IMR-90 (cell line): ENCODE data around the gene FERMT3. TPM values are rescaled to one million over a fixed set of nuclear protein-coding genes. Genes with fewer than 3 reads are reported as not detected.

Experiments
- ATAC-seq: fragments of 200-7000 bp; cut with Tn5 transposase; 2 replicates; pipeline ENCODE4 v1.9.1; 2020; ENCODE audit warnings: low read depth, mild to moderate bottlenecking, moderate library complexity
- BruUV-seq: library from RNA; stranded (reverse); fragments of 400-500 nt; replicated peaks from 2 replicates; lab custom pipeline; 2021; lab: Mats Ljungman, UMichigan
- CTCF ChIA-PET: fragments of 300-600 bp; formaldehyde crosslinking; extraction: SDS; loops from one replicate; lab custom pipeline; 2021; ENCODE audit warnings: antibody characterized with exemption; lab: Yijun Ruan, JAX
- POLR2A ChIA-PET: fragments of 300-600 bp; sonication (Branson Sonifier 250); formaldehyde crosslinking; loops from one replicate; lab custom pipeline; 2022; ENCODE audit warnings: antibody characterized with exemption; ENCODE audit not compliant: unreplicated experiment; lab: Charles Lee
- DNase-seq: peaks from one replicate; pipeline ENCODE4 v3.0.0; 2013
- H2AFZ ChIP-seq: replicated peaks from 2 replicates; pipeline ENCODE3; 2013; ENCODE audit warnings: low read length, mild to moderate bottlenecking; ENCODE audit not compliant: poor library complexity
- H2AK5ac ChIP-seq: 2 replicates; pipeline ENCODE4 v1.6.1; 2013; ENCODE audit warnings: low read depth, low read length, inconsistent platforms
- H2AK9ac ChIP-seq: replicated peaks from 2 replicates; pipeline ENCODE3; 2013; ENCODE audit warnings: mild to moderate bottlenecking, low read depth, low read length, moderate library complexity; ENCODE audit not compliant: poor library complexity
- H2BK120ac ChIP-seq: 2 replicates; pipeline ENCODE4 v1.6.1; 2013; ENCODE audit warnings: low read depth, low read length, inconsistent platforms
- H2BK15ac ChIP-seq: 3 replicates; pipeline ENCODE4 v1.6.1; 2013; ENCODE audit warnings: low read depth, low read length, inconsistent platforms
- H2BK20ac ChIP-seq: 2 replicates; pipeline ENCODE4 v1.6.1; 2013; ENCODE audit warnings: low read depth, mild to moderate bottlenecking, inconsistent platforms, low read length, moderate library complexity
- H2BK5ac ChIP-seq: 2 replicates; pipeline ENCODE4 v1.6.1; 2013; ENCODE audit warnings: mild to moderate bottlenecking, low read depth, low read length, inconsistent platforms; ENCODE audit not compliant: poor library complexity, severe bottlenecking
- H3K14ac ChIP-seq: replicated peaks from 2 replicates; pipeline ENCODE4 v1.6.1; 2013; ENCODE audit warnings: low read depth, low read length, inconsistent platforms
- H3K18ac ChIP-seq: 2 replicates; pipeline ENCODE4 v1.6.1; 2013; ENCODE audit warnings: low read depth, low read length, control low read depth
- H3K23ac ChIP-seq: 2 replicates; pipeline ENCODE4 v1.6.1; 2013; ENCODE audit warnings: low read depth, low read length, inconsistent platforms
- H3K27ac ChIP-seq: 2 replicates; pipeline ENCODE4 v1.5.1; 2013; ENCODE audit warnings: mild to moderate bottlenecking, control low read depth, low read length; ENCODE audit not compliant: insufficient read depth
- H3K27me3 ChIP-seq: 2 replicates; pipeline ENCODE4 v1.6.1; 2013; ENCODE audit warnings: low read length; ENCODE audit not compliant: control insufficient read depth, insufficient read depth
- H3K36me3 ChIP-seq: 2 replicates; pipeline ENCODE4 v1.6.1; 2013; ENCODE audit warnings: low read length, mixed read lengths; ENCODE audit not compliant: control insufficient read depth, insufficient read depth
- H3K4ac ChIP-seq: 2 replicates; pipeline ENCODE4 v1.6.1; 2013; ENCODE audit warnings: low read depth, low read length, inconsistent platforms
- H3K4me1 ChIP-seq: 2 replicates; pipeline ENCODE4 v1.6.1; 2013; ENCODE audit warnings: low read length, mixed read lengths; ENCODE audit not compliant: control insufficient read depth, insufficient read depth
- H3K4me2 ChIP-seq: 2 replicates; pipeline ENCODE4 v1.6.1; 2013; ENCODE audit warnings: low read depth, mild to moderate bottlenecking, control low read depth, low read length, moderate library complexity
- H3K4me3 ChIP-seq: 2 replicates; pipeline ENCODE4 v1.5.1; 2013; ENCODE audit warnings: low read depth, mild to moderate bottlenecking, control low read depth, low read length, moderate library complexity; ENCODE audit not compliant: insufficient read depth
- H3K56ac ChIP-seq: 2 replicates; pipeline ENCODE4 v1.6.1; 2013; ENCODE audit warnings: low read length, inconsistent platforms; ENCODE audit not compliant: insufficient read depth; ENCODE audit errors: extremely low read depth
- H3K79me1 ChIP-seq, 2 experiments: 2 replicates each; pipeline ENCODE4 v1.6.1; 2013; ENCODE audit warnings: low read length in 2 of 2, inconsistent platforms in 1 of 2, low read depth in 1 of 2
- H3K9ac ChIP-seq: 2 replicates; pipeline ENCODE4 v1.6.1; 2013; ENCODE audit warnings: low read depth, low read length, control low read depth
- H3K9me1 ChIP-seq: 2 replicates; pipeline ENCODE4 v1.6.1; 2013; ENCODE audit warnings: low read length, inconsistent platforms; ENCODE audit not compliant: insufficient read depth
- H3K9me3 ChIP-seq: 2 replicates; pipeline ENCODE4 v1.6.1; 2013; ENCODE audit warnings: low read length; ENCODE audit not compliant: control insufficient read depth, insufficient read depth
- H4K20me1 ChIP-seq: 2 replicates; pipeline ENCODE4 v1.6.1; 2013; ENCODE audit warnings: low read length, inconsistent platforms; ENCODE audit not compliant: insufficient read depth
- H4K5ac ChIP-seq: 2 replicates; pipeline ENCODE4 v1.6.1; 2013; ENCODE audit warnings: mild to moderate bottlenecking, low read depth, low read length, control low read depth
- H4K8ac ChIP-seq, 2 experiments: 2 replicates each; pipeline ENCODE4 v1.6.1; 2013; ENCODE audit warnings: low read depth in 2 of 2, low read length in 2 of 2, control low read depth in 1 of 2, inconsistent platforms in 1 of 2
- H4K91ac ChIP-seq: 2 replicates; pipeline ENCODE4 v1.6.1; 2013; ENCODE audit warnings: low read depth, low read length, inconsistent platforms; ENCODE audit not compliant: insufficient read depth
- BHLHE40 ChIP-seq: fragments of 150-350 bp; IDR thresholded peaks from 2 replicates; pipeline ENCODE4 v1.6.1; 2016; ENCODE audit warnings: mild to moderate bottlenecking, low read depth, low read length
- FOS ChIP-seq: fragments of 150-350 bp; IDR thresholded peaks from 2 replicates; pipeline ENCODE4 v1.6.1; 2016; ENCODE audit warnings: low read depth, low read length
- MAFK ChIP-seq: IDR thresholded peaks from 2 replicates; pipeline ENCODE4 v1.6.1; 2012; ENCODE audit warnings: low read depth, low read length, improper control_type of control experiment
- MXI1 ChIP-seq: IDR thresholded peaks from 2 replicates; pipeline ENCODE4 v1.6.1; 2012; ENCODE audit warnings: low read depth, mild to moderate bottlenecking, low read length, moderate library complexity, borderline replicate concordance
- POLR2A ChIP-seq: IDR thresholded peaks from 2 replicates; pipeline ENCODE4 v1.6.1; 2012; ENCODE audit warnings: mild to moderate bottlenecking, low read depth, low read length
- RAD21 ChIP-seq: IDR thresholded peaks from 2 replicates; pipeline ENCODE4 v1.6.1; 2012; ENCODE audit warnings: low read length, improper control_type of control experiment
- RCOR1 ChIP-seq: IDR thresholded peaks from 2 replicates; pipeline ENCODE4 v1.6.1; 2012; ENCODE audit warnings: mild to moderate bottlenecking, low read length, improper control_type of control experiment; ENCODE audit not compliant: insufficient replicate concordance
- RFX5 ChIP-seq: IDR thresholded peaks from 2 replicates; pipeline ENCODE4 v1.8.0; 2012; ENCODE audit warnings: low read depth, mild to moderate bottlenecking, low read length, moderate library complexity
- SMC3 ChIP-seq: fragments of 150-350 bp; IDR thresholded peaks from 2 replicates; pipeline ENCODE4 v1.6.1; 2016; ENCODE audit warnings: low read depth, mild to moderate bottlenecking, antibody characterized with exemption, low read length, moderate library complexity
- USF2 ChIP-seq: fragments of 150-350 bp; IDR thresholded peaks from 2 replicates; pipeline ENCODE4 v1.6.1; 2017; ENCODE audit warnings: mild to moderate bottlenecking, antibody characterized with exemption, low read length, low read depth
- WGBS, 2 experiments: methylation state at CpG; one replicate each; pipeline versions ENCODE4 v1.1.5 to v1.1.7; 2013; ENCODE audit warnings: missing lambda C conversion rate in 2 of 2; ENCODE audit not compliant: insufficient read length in 1 of 2; ENCODE audit errors: extremely low coverage in 2 of 2; 5-methylcytosine and 5-hydroxymethylcytosine counted together
- dilution Hi-C: fragments of 300-500 bp; cut with HindIII; formaldehyde crosslinking; loops from one replicate; pipeline ENCODE4 v1.14.3; 2018; ENCODE audit warnings: low sequenced_read_pairs; ENCODE audit not compliant: unreplicated experiment
- in situ Hi-C: fragments of 300-500 bp; cut with MboI; formaldehyde crosslinking; loops from 3 replicates; pipeline ENCODE4 v1.14.3; 2019; ENCODE audit warnings: low sequenced_read_pairs, inconsistent platforms, mixed read lengths
- intact Hi-C: fragments of 100-400 bp; cut with micrococcal nuclease; formaldehyde crosslinking; loops from 2 replicates; pipeline ENCODE4 v1.10.0; 2022
- polyA plus RNA-seq, 3 experiments: library from polyadenylated mRNA; depleted of rRNA; stranded (reverse); fragments of >200 nt; gene quantifications; 2 replicates each; pipeline ENCODE4 v1.2.3, GENCODE V29; 2012; ENCODE audit warnings: low replicate concordance in 1 of 3
- total RNA-seq: library from RNA; depleted of rRNA; stranded (reverse); fragments of >200 nt; gene quantifications from 2 replicates; pipeline ENCODE4 v1.2.3, GENCODE V29; 2012

The FERMT3 gene
- total and polyA plus RNA-seq, 2 of the 4 experiments (the other 2 are of a cell fraction) = 0.36 to 2.3 TPM

- Histone ChIP-seq H4K91ac (peak overlapping the region; percentile 67), H3K9me3 (no peaks in the 10 kb centered on the region), H3K36me3 (peaks cover under 1% of the 10 kb centered on the region; the same call in 1 of the 2 replicates), H4K5ac (peak overlapping the region; percentile 78), H3K27me3 (no peaks in the 10 kb centered on the region), H2AK5ac (peak overlapping the region; percentile 74), H2AFZ (peak overlapping the region; percentile 98), H3K4me2 (peak overlapping the region; percentile 84), H2AK9ac (peak overlapping the region; percentile 99), H2BK20ac (no peak overlapping the region), H2BK15ac (no peak overlapping the region), H3K56ac (no peak overlapping the region), H3K79me1 (peaks cover 28 to 77% of the 10 kb centered on the region in 2 experiments), H2BK5ac (no peak overlapping the region), H3K27ac (peak overlapping the region; percentile 51; the same call in 1 of the 2 replicates), H3K4me3 (peak overlapping the region; percentile 83), H3K9me1 (peaks cover 10% of the 10 kb centered on the region), H4K20me1 (no peaks in the 10 kb centered on the region; the same call in 1 of the 2 replicates), H4K8ac (peak overlapping the region; percentile 88 to 93), H3K18ac (no peak overlapping the region), H2BK120ac (no peak overlapping the region), H3K4me1 (peaks cover 23% of the 10 kb centered on the region), H3K9ac (peak overlapping the region; percentile 74), H3K14ac (peak overlapping the region; percentile 99), H3K4ac (peak overlapping the region; percentile 97), H3K23ac (peak overlapping the region; percentile 82)
- WGBS, 2 experiments = no CpG with 5 or more reads among the region's 8 CpGs
- in situ Hi-C loops (no loop called here), intact Hi-C loops (loop anchor here (1.0 kb wide), 2 partner anchors 38 to 73 kb away; no protein-coding TSS in a partner anchor), dilution Hi-C loops (no loop called here)
- BruUV-seq = no TSS peak
- DNase-seq (no peak), ATAC-seq (no peak)
- CTCF ChIA-PET = no interaction called here
- POLR2A ChIA-PET = no interaction called here
- TF ChIP-seq SMC3 = no peak
- no peak for TF ChIP-seq RCOR1
- no peak for TF ChIP-seq RFX5
- no peak for TF ChIP-seq USF2
- no peak for TF ChIP-seq POLR2A
- TF ChIP-seq RAD21 = no peak
- no peak for TF ChIP-seq FOS
- no peak for TF ChIP-seq BHLHE40
- no peak for TF ChIP-seq MAFK
- no peak for TF ChIP-seq MXI1
Measured at GRCh38 chr11:64230985-64231365, 24.5 kb downstream of the FERMT3 start.
